ENCODE measurements around the gene CYP24A1.

DNA sequence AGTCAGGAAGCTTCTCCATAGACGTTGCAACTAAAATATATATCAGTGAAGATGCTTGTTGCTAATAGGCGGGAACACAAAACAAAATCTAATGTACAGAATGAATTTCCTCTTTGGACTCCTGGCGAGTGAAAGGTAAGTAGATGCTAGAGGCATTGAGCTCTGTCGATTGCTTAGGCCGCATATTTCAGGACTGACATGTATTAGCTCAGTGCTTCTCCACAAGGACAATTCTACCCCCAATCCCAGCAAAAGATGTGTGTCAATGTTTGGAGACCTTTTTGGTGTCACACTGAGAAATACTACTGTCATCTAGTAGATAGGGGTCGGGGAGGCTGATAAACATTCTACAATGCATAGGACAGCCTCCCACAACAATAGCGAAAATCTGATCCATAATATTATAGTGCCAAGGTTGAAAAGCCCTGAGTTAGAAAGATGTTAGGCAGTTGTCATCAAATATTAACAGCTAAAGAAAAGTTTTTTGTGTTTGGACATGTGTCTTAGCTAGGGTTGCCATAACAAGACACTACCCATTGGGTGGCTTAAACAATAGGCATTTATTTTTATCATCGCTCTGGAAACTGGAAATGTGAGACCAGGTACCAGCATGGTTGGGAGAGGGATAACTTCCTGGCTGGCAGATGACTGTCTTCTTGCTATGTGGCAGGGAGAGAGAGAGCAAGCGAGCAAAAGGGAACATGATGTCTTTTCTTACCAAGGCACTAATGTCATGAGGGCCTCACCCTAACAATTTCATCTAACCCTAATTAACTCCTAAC, 55.4 kb downstream of the CYP24A1 start:
- no peak for TF ChIP-seq CTCF (IDR thresholded peaks at IDR 0.05)
- TF ChIP-seq POLR2AphosphoS5 (IDR thresholded peaks at IDR 0.05; ENCODE audit: insufficient read depth in 1 of 2, low read depth in 1 of 2): no peak
